Type B pancreatic cell (in vitro differentiated cells): ENCODE results near the gene FBXO46. TPM values are rescaled to one million over a fixed set of nuclear protein-coding genes. Genes with fewer than 3 reads are reported as not detected.
A peak's percentile ranks its signal among the peaks of the same experiment; 100 is the strongest.
"Not testable (repeated sequence)": the region's sequence is repeated elsewhere in the genome, so short reads cannot be mapped to it uniquely, and the experiment has no call there.

ENCODE experiments used
- DNase-seq: peaks from one replicate; pipeline ENCODE4 v3.0.0; 2021; ENCODE audit warnings: mixed read lengths; ENCODE audit not compliant: unreplicated experiment; ENCODE audit errors: extremely low spot score
- H3K27ac Mint-ChIP-seq: 2 replicates; pipeline ENCODE4 v1.8.0; 2021; ENCODE audit warnings: mild to moderate bottlenecking, mixed read lengths
- H3K27me3 Mint-ChIP-seq: 2 replicates; pipeline ENCODE4 v1.8.0; 2021; ENCODE audit warnings: mixed read lengths
- H3K36me3 Mint-ChIP-seq: 2 replicates; pipeline ENCODE4 v1.8.0; 2021; ENCODE audit warnings: mixed read lengths
- H3K4me1 Mint-ChIP-seq: one replicate; pipeline ENCODE4 v1.8.0; 2021; ENCODE audit warnings: mixed read lengths; ENCODE audit not compliant: unreplicated experiment
- H3K4me3 Mint-ChIP-seq: 2 replicates; pipeline ENCODE4 v1.8.0; 2021; ENCODE audit warnings: mild to moderate bottlenecking, mixed read lengths
- H3K9me3 Mint-ChIP-seq: 2 replicates; pipeline ENCODE4 v1.8.0; 2021; ENCODE audit warnings: mixed read lengths
- total RNA-seq: library from RNA; stranded (reverse); gene quantifications from 2 replicates; pipeline ENCODE4 v1.2.1, GENCODE V29; 2021; ENCODE audit warnings: low replicate concordance
- TF ChIP-seq, protein P1 (sequence below): fragments of 200-600 bp; sonication (generic); conservative IDR thresholded peaks from 2 replicates; pipeline ENCODE4 v1.5.0; 2021; ENCODE audit warnings: antibody characterized with exemption, mild to moderate bottlenecking

FBXO46 gene
- total RNA-seq, 1 donor from 2014 or later = 37.5 TPM

DNA sequence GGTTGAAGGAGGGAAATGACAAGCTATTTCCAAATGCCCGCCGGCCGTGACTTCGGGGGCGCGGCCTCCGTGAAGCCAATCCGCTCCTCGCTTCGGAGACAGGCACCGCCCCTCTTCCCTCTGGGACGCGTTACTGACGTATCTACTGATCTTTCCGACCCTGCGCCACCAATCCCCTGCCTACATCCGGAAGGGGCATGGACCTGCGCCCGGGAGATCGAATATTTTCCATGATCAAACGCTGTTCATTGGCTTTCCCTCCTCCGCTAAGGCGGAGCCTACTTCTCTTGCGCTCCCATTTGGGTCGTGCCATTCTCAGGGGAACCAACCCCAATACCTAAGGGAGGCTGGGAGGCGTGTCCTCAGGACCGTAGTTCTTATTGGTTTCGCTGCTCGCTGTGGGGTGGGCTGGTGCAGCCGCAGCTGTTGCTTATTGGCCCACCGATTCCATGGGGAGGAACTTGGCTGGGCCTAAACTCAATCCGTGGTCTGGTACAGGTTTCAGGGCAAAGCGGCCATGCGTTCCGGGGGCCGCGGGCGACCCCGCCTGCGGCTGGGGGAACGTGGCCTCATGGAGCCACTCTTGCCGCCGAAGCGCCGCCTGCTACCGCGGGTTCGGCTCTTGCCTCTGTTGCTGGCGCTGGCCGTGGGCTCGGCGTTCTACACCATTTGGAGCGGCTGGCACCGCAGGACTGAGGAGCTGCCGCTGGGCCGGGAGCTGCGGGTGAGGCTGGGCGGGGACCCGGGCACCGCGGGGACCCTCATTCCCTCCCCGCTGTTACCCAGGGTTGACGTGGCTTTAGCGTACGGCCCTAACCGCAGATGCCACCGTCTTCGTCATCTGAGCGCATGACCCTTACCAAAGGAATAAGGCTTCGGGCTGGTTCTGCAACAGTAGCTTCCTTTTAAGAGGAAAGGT lies 38.2 kb downstream of the FBXO46 start, which contains the start of gene QPCTL:
Gene QPCTL (plus strand): TSS at position 480 of the 919 bp plus-strand sequence. CDS start 38 bp downstream, at position 518.
- Mint-ChIP-seq H3K27me3 (no peaks in the 10 kb centered on the region), H3K36me3 (peaks cover 5% of the 10 kb centered on the region), H3K4me1 (peaks cover 12% of the 10 kb centered on the region), H3K9me3 (no peaks in the 10 kb centered on the region), H3K27ac (peak within 1 kb of the TSS; percentile 98), H3K4me3 (peak within 1 kb of the TSS; percentile 98)
- DNase-seq = peak; percentile 96
- TF ChIP-seq, protein P1, sequence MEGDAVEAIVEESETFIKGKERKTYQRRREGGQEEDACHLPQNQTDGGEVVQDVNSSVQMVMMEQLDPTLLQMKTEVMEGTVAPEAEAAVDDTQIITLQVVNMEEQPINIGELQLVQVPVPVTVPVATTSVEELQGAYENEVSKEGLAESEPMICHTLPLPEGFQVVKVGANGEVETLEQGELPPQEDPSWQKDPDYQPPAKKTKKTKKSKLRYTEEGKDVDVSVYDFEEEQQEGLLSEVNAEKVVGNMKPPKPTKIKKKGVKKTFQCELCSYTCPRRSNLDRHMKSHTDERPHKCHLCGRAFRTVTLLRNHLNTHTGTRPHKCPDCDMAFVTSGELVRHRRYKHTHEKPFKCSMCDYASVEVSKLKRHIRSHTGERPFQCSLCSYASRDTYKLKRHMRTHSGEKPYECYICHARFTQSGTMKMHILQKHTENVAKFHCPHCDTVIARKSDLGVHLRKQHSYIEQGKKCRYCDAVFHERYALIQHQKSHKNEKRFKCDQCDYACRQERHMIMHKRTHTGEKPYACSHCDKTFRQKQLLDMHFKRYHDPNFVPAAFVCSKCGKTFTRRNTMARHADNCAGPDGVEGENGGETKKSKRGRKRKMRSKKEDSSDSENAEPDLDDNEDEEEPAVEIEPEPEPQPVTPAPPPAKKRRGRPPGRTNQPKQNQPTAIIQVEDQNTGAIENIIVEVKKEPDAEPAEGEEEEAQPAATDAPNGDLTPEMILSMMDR = no peak

DNA sequence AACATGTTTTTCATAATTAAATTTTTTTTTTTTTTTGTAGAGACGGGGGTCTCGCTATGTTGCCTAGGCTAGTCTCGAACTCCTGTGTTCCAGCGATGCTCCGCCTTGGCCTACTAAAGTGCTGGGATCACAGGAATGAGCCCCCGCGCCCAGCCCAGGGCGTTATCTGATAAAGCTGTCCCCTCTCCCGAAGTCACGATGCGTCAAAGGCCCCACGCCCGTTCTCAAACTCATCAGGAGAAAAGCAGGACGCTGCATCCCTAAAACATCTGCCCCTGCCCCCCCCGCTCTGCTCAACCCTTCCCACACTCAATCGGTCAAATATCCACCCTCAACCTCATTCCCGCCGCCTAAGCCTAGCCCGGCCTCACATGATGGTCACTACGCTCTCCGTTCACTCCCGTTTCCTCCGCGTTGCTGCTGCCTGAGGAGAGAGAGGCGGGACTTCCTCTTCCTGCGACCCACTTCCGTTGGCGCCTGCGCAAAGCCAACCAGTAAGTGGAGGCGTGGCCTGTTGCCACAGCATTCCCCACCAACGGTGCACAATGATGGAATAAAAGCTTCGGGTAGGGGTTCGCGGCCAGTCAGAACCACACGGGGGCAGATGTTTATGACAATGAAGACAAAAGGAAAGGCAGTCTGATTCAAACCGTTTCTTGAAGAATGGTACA lies 39.0 kb downstream of the FBXO46 start, which contains the start of gene SNRPD2:
Gene SNRPD2 (minus strand): TSS at position 438 of the 671 bp plus-strand sequence. CDS start 65 bp downstream, at position 373.
- Mint-ChIP-seq H3K27ac (peak within 1 kb of the TSS; percentile 98), H3K36me3 (peaks cover 4% of the 10 kb centered on the region)
- TF ChIP-seq, protein P1 = peak; percentile 45

DNA sequence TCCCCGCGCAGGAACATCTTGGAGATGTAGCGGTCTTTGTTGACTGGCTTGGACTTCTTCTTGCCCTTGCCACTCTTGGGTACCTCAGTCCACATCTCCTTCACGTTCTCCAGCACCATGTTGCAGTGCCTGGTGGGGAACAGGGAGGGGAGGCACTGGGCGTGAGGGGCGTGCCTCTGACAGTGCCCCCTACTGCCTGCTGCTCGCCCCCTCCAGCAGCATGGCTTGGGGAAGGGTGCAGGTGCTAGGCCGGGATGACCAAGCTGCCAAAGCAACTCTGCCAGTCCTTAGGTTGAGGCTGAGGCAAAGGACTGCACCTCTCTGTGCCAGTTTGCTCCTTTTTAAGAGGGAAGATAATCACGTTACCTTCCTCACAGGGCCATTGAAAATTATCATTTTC lies 43.1 kb downstream of the FBXO46 start:
- DNase-seq = no peak
- Mint-ChIP-seq H3K4me3 (no peak overlapping the region), H3K27ac (no peak overlapping the region), H3K27me3 (no peaks in the 10 kb centered on the region), H3K9me3 (no peaks in the 10 kb centered on the region), H3K36me3 (peaks cover 4% of the 10 kb centered on the region), H3K4me1 (peaks cover 12% of the 10 kb centered on the region)
- TF ChIP-seq, protein P1 = no peak

More for the DNA sequence above, 39.0 kb downstream of the FBXO46 start, which contains the start of gene SNRPD2:
- Mint-ChIP-seq H3K4me1 (peaks cover 12% of the 10 kb centered on the region), H3K27me3 (no peaks in the 10 kb centered on the region), H3K4me3 (peak within 1 kb of the TSS; percentile 98), H3K9me3 (no peaks in the 10 kb centered on the region)
- DNase-seq = peak; percentile 94

DNA sequence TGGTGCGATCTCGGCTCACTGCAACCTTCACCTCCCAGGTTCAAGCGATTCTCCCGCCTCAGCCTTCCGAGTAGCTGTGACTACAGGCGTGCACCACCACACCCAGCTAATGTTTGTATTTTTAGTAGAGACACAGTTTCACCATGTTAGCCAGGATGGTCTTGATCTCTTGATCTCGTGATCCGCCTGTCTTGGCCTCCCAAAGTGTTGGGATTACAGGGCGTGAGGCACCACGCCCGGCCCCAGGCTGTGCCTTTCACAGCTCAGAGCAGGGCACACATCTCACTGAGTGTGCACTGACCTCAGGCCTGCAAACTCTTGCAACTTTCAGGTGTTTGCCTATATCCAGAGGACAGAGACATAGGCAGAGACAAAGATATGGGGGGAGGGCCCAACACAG lies 45.7 kb downstream of the FBXO46 start:
- not testable (repeated sequence) for H3K36me3 Mint-ChIP-seq, H3K4me3 Mint-ChIP-seq, DNase-seq, H3K4me1 Mint-ChIP-seq, H3K27ac Mint-ChIP-seq, H3K9me3 Mint-ChIP-seq, H3K27me3 Mint-ChIP-seq

DNA sequence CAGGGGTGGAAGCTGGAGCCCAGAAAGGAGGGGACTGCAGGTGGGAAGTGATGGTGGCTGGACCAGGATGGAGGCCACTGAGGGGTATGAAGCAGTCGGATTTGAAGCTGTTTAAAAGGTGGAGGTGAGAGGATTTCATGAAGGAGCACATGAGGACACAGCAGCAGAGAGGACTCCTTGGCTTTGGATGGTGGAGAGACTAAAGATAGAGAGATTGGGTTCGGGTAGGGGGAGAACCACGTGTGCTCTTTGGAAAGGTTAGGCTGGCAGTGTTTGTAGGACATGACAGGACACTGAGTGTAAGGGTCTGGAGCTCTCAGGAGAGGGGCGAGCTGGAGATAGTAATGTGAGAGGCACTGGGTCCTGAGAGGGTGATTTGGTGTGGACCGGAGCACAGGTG lies 47.8 kb downstream of the FBXO46 start:
- DNase-seq = no peak
- peaks cover 4% of the 10 kb centered on the region for H3K4me1 Mint-ChIP-seq
- H3K27me3 Mint-ChIP-seq = peaks cover 14% of the 10 kb centered on the region
- no peaks in the 10 kb centered on the region for H3K36me3 Mint-ChIP-seq
- H3K9me3 Mint-ChIP-seq = no peaks in the 10 kb centered on the region
- TF ChIP-seq, protein P1 = no peak
- H3K27ac Mint-ChIP-seq = peak overlapping the region; percentile 3
- H3K4me3 Mint-ChIP-seq = no peak overlapping the region

DNA sequence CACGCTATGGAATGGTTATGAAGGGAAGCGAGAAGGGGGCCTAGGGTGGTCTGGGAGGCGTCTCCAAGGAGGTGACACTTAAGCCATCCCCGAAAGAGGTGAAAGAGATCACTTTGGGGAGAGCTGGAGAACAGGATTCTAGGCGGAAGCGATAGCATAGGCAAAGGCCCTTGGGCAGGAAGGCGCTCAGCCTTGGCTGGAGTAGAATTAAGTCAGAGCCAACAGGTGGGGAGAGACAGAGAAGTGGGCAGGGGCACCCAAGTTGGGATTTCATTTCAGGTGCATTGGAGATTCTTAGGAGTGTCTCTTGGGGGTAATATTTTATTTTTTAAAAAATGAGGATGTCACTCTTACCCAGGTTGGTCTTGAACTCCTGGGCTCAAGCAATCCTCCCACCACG lies 48.6 kb downstream of the FBXO46 start:
- H3K9me3 Mint-ChIP-seq = no peaks in the 10 kb centered on the region
- no peak overlapping the region for H3K4me3 Mint-ChIP-seq
- H3K4me1 Mint-ChIP-seq = peaks cover 9% of the 10 kb centered on the region

More for the DNA sequence above, 48.6 kb downstream of the FBXO46 start:
- TF ChIP-seq, protein P1 = no peak
- no peaks in the 10 kb centered on the region for H3K36me3 Mint-ChIP-seq
- DNase-seq = no peak
- peaks cover 21% of the 10 kb centered on the region for H3K27me3 Mint-ChIP-seq
- peak overlapping the region; percentile 36 for H3K27ac Mint-ChIP-seq
